Measurements from ENCODE around the gene ZNF516. TPM values are rescaled to one million over a fixed set of nuclear protein-coding genes. Genes with fewer than 3 reads are reported as not detected.
A peak's percentile ranks its signal among the peaks of the same experiment; 100 is the strongest.

Gene ZNF516, protein sequence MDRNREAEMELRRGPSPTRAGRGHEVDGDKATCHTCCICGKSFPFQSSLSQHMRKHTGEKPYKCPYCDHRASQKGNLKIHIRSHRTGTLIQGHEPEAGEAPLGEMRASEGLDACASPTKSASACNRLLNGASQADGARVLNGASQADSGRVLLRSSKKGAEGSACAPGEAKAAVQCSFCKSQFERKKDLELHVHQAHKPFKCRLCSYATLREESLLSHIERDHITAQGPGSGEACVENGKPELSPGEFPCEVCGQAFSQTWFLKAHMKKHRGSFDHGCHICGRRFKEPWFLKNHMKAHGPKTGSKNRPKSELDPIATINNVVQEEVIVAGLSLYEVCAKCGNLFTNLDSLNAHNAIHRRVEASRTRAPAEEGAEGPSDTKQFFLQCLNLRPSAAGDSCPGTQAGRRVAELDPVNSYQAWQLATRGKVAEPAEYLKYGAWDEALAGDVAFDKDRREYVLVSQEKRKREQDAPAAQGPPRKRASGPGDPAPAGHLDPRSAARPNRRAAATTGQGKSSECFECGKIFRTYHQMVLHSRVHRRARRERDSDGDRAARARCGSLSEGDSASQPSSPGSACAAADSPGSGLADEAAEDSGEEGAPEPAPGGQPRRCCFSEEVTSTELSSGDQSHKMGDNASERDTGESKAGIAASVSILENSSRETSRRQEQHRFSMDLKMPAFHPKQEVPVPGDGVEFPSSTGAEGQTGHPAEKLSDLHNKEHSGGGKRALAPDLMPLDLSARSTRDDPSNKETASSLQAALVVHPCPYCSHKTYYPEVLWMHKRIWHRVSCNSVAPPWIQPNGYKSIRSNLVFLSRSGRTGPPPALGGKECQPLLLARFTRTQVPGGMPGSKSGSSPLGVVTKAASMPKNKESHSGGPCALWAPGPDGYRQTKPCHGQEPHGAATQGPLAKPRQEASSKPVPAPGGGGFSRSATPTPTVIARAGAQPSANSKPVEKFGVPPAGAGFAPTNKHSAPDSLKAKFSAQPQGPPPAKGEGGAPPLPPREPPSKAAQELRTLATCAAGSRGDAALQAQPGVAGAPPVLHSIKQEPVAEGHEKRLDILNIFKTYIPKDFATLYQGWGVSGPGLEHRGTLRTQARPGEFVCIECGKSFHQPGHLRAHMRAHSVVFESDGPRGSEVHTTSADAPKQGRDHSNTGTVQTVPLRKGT
- total RNA-seq (2022) (14.3 and 25.5 TPM in 2 replicates), Bru-seq, nascent RNA (percentile 69 among the genes with signal in this experiment), BruChase-seq, experiment 1, labeled RNA remaining after a 2-hour chase (percentile 66 among the genes with signal in this experiment), BruChase-seq, experiment 2, labeled RNA remaining after a 6-hour chase (percentile 60 among the genes with signal in this experiment)
- long read RNA-seq, partial matches to known transcripts, result 0 of 1 reads
- long read RNA-seq, other reads (novel, unspliced or antisense), result 1 of 1 reads

DNA sequence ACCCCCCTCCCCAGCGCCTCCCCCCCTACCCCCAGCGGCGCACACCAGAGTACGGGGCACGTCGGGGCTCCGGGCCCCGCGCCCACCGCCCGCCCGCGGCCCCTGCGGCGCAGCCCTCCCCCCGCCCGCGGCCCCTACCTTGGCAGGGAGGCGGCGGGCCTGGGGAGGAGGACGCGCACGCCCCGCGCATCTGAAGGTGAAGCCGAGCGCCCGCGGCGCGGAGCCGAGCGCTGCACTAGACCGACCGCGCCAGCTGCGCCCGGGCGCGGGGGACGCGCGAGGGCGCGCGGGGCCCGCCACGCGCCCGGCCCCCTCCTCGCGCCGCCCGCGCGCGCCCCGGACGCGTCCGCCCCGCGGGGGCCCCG, at the start of gene ZNF516:
Gene ZNF516, minus strand, starts transcription at position 237 of the 365 bp plus-strand sequence. CDS start 52,188 bp downstream, outside the sequence.
- no peaks in the 10 kb centered on the region for H3K4me1 Mint-ChIP-seq (ENCODE audit: low read depth, unreplicated experiment)
- TF ChIP-seq, protein P1, sequence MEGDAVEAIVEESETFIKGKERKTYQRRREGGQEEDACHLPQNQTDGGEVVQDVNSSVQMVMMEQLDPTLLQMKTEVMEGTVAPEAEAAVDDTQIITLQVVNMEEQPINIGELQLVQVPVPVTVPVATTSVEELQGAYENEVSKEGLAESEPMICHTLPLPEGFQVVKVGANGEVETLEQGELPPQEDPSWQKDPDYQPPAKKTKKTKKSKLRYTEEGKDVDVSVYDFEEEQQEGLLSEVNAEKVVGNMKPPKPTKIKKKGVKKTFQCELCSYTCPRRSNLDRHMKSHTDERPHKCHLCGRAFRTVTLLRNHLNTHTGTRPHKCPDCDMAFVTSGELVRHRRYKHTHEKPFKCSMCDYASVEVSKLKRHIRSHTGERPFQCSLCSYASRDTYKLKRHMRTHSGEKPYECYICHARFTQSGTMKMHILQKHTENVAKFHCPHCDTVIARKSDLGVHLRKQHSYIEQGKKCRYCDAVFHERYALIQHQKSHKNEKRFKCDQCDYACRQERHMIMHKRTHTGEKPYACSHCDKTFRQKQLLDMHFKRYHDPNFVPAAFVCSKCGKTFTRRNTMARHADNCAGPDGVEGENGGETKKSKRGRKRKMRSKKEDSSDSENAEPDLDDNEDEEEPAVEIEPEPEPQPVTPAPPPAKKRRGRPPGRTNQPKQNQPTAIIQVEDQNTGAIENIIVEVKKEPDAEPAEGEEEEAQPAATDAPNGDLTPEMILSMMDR (IDR thresholded peaks at IDR 0.05; ENCODE audit: insufficient read depth in 1 of 2, low read depth in 1 of 2, low read length in 1 of 2, severe bottlenecking in 1 of 2, unreplicated experiment in 1 of 2), result no peak
- intact Hi-C loops (cut with micrococcal nuclease; ENCODE audit: unreplicated experiment), result loop anchor here (2.0 kb wide), 1 partner anchor 70 kb away; no protein-coding TSS in a partner anchor
- POLR2A ChIA-PET, result no interaction called here
- DNase-seq, result peak in 1 of 2 experiments; percentile 24
- H3K36me3 Mint-ChIP-seq (ENCODE audit: insufficient read depth, unreplicated experiment), result no peaks in the 10 kb centered on the region
- Histone ChIP-seq H3K4me3 (ENCODE audit: low read depth, low read length) (peak within 1 kb of the TSS; percentile 63), H3K27me3 (replicated peaks; ENCODE audit: control insufficient read depth, insufficient read depth, low read length) (no peaks in the 10 kb centered on the region), H3K4me1 (no peaks in the 10 kb centered on the region), H3K36me3 (ENCODE audit: control insufficient read depth, insufficient read depth, low read length) (no peaks in the 10 kb centered on the region), H3K9me3 (no peaks in the 10 kb centered on the region)
- no peaks in the 10 kb centered on the region for H3K27me3 Mint-ChIP-seq (ENCODE audit: insufficient read depth, unreplicated experiment)
- H3K4me3 Mint-ChIP-seq (ENCODE audit: unreplicated experiment), result peak within 1 kb of the TSS; percentile 83
- BruUV-seq (replicated peaks), result no TSS peak
- CTCF ChIA-PET, result no interaction called here
- H3K27ac Mint-ChIP-seq (ENCODE audit: unreplicated experiment), result peak within 1 kb of the TSS; percentile 88
- H3K9me3 Mint-ChIP-seq (ENCODE audit: unreplicated experiment), result no peaks in the 10 kb centered on the region

DNA sequence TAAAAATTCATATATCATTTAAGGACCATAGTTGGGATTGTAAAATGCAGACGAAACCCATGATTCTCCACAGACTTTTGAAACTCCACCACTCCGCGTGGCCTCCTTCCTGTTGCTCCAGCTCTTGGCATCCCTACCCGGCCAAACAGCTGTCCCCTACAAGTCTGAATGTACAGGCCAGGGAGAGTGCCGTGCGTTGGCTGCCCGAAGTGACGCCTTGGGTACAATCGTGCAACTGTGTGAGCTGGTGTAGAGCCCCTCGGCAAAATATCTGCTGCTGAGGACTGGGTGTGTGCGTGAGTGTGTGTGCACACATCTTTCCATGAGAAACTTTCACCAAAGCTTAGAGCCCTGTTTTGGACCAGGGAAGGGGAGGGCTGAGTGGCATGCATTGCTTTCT, 43.8 kb upstream of the ZNF516 start:
- Mint-ChIP-seq H3K9me3 (ENCODE audit: unreplicated experiment) (no peaks in the 10 kb centered on the region), H3K27me3 (ENCODE audit: insufficient read depth, unreplicated experiment) (no peaks in the 10 kb centered on the region), H3K36me3 (ENCODE audit: insufficient read depth, unreplicated experiment) (no peaks in the 10 kb centered on the region), H3K27ac (ENCODE audit: unreplicated experiment) (no peak overlapping the region), H3K4me3 (ENCODE audit: unreplicated experiment) (no peak overlapping the region), H3K4me1 (ENCODE audit: low read depth, unreplicated experiment) (no peaks in the 10 kb centered on the region)
- H3K27me3 ChIP-seq (replicated peaks; ENCODE audit: control insufficient read depth, insufficient read depth, low read length), result no peaks in the 10 kb centered on the region
- no peaks in the 10 kb centered on the region for H3K4me1 ChIP-seq
- H3K9me3 ChIP-seq, result no peaks in the 10 kb centered on the region
- ChIA-PET CTCF (interaction anchor here (0.7 kb wide), 1 partner anchor 288 kb away, joined by 3 read pairs; no protein-coding TSS in a partner anchor), POLR2A (no interaction called here)
- TF ChIP-seq, protein P1 (IDR thresholded peaks at IDR 0.05; ENCODE audit: insufficient read depth in 1 of 2, low read depth in 1 of 2, low read length in 1 of 2, severe bottlenecking in 1 of 2, unreplicated experiment in 1 of 2), result no peak
- DNase-seq, result no peak
- H3K36me3 ChIP-seq (ENCODE audit: control insufficient read depth, insufficient read depth, low read length), result no peaks in the 10 kb centered on the region
- intact Hi-C loops (cut with micrococcal nuclease; ENCODE audit: unreplicated experiment), result no loop called here
- H3K4me3 ChIP-seq (ENCODE audit: low read depth, low read length), result no peak overlapping the region
- no TSS peak for BruUV-seq (replicated peaks)

Data from Caco-2 (cell line).